Measurements from ENCODE around the gene SLC16A11. TPM values are rescaled to one million over a fixed set of nuclear protein-coding genes. Genes with fewer than 3 reads are reported as not detected.
"Not testable (repeated sequence)": the region's sequence is repeated elsewhere in the genome, so short reads cannot be mapped to it uniquely, and the experiment has no call there.

SLC16A11 gene, protein sequence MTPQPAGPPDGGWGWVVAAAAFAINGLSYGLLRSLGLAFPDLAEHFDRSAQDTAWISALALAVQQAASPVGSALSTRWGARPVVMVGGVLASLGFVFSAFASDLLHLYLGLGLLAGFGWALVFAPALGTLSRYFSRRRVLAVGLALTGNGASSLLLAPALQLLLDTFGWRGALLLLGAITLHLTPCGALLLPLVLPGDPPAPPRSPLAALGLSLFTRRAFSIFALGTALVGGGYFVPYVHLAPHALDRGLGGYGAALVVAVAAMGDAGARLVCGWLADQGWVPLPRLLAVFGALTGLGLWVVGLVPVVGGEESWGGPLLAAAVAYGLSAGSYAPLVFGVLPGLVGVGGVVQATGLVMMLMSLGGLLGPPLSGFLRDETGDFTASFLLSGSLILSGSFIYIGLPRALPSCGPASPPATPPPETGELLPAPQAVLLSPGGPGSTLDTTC
- 0.49 TPM in 1 of 2 replicates, not detected in the other for total RNA-seq (2014; rRNA removed; shearing (Covaris generic))

GRCh38 chr17:7043497-7044198 lies at the start of gene SLC16A11:
Gene SLC16A11 (minus strand): TSS chr17:7044092. CDS start chr17:7043513, 579 bp downstream.
- DNase-seq (ENCODE audit: low read depth), result no peak

GRCh38 chr17:7091311-7092005 lies 47.6 kb upstream of the SLC16A11 start:
- DNase-seq (ENCODE audit: low read depth), result not testable (repeated sequence)

GRCh38 chr17:7089570-7089969 lies 45.7 kb upstream of the SLC16A11 start:
- not testable (repeated sequence) for DNase-seq (ENCODE audit: low read depth)

GRCh38 chr17:7088442-7088841 lies 44.5 kb upstream of the SLC16A11 start:
- DNase-seq (ENCODE audit: low read depth), result not testable (repeated sequence)

GRCh38 chr17:7084088-7084487 lies 40.2 kb upstream of the SLC16A11 start:
- DNase-seq (ENCODE audit: low read depth), result no peak

GRCh38 chr17:7083592-7083991 lies 39.7 kb upstream of the SLC16A11 start:
- no peak for DNase-seq (ENCODE audit: low read depth)

- no peak for DNase-seq (ENCODE audit: low read depth)
Observed at GRCh38 chr17:7081341-7082062, 37.6 kb upstream of the SLC16A11 start.

GRCh38 chr17:7080456-7081041 lies 36.7 kb upstream of the SLC16A11 start:
- no peak for DNase-seq (ENCODE audit: low read depth)

DNA sequence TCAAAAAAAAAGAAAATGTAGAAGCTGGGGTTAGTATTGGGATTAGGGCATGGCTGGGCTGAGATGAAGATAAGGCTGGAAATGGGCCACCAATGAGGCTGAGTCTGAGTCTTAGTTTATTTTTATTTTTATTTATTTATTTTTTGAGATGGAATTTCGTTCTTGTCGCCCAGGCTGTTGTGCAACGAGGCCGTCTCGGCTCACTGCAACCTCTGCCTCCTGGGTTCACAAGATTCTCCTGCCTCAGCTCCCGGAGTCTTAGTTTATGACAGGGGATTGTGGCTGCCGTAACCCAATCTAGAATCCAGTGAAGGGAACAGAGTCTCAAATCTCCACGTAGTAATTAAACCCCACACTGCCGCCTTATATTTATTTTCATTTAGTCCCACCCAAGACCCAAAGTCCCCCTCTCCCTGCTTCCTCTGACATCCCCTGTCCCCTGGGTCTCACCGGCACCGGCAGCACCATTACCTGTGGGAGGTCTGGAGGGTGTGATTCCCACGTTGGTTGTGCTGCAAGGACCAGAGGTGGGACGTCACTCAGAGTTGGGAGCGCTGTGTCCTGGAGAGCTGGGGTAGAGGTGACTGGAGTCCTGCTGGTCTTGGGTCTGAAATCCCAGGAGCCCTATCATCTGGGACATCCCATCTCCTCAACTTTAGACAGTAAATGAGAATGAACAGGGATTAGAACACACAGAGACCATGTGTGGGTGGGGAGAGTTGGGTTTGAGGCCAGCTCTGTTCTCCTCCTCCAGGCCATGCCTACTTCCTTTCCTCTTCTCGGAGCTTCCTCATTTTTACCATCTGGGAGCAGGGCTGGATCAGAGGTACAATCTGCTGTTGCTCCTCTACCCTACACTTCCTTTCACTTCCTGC lies 35.9 kb upstream of the SLC16A11 start, which contains the start of gene CLEC10A:
CLEC10A (minus strand) TSS at position 671 of the 875 bp plus-strand sequence. CDS start 1,439 bp downstream, outside the sequence.
- no peak for DNase-seq (ENCODE audit: low read depth)

- DNase-seq (ENCODE audit: low read depth), result no peak
Observed at GRCh38 chr17:7078711-7079110, 34.8 kb upstream of the SLC16A11 start.

DNA sequence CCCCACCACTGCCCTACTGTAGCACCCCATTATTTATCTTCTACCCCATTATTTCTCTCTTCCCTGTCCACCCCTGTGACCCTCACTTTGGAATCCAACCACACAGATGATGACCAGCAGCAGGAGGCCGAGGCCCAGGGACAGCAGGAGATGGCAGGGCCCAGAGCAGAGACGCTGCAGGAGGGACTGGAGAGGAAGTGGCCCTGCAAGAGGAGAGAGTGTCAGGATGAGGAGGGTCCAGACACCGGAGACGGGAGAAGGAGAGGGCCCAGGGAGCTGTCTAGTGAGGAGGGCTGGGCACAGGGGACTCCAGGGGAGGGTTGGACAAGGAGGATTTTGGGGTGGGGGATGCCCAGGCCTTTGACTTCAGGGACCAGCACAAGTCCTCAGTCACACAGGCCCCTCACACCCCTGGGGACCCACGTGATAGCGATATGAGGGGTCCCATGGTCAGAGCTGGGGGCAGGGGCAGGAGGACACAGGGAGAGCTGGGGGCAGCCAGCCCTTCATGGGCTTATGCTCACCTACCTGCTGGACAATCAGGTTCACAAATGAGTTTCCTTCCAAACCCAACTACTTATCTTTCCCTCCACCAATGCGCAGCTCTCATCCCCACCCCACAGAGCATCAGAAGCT lies 34.1 kb upstream of the SLC16A11 start:
- DNase-seq (ENCODE audit: low read depth), result no peak

DNA sequence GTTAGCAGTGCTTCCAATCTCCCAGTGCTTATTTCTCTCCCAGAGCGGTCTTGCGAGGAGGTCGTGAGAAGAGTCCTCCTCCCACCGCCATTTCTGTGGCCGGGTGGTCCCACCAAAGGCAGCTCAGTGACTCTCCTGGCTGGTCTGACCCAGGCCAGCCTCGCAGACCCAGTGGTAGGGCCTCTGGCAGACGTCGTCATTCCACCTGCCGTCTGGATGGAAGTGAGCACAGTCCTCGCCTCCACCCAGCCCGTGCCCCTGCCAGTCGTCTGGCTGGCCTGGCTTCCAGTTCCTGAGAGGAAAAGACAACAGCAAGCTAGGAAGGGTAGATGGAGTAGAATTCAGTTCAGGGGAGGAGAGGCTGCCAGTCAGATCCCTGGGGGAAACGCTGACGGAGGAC lies 31.0 kb upstream of the SLC16A11 start:
- DNase-seq (ENCODE audit: low read depth), result no peak

DNA sequence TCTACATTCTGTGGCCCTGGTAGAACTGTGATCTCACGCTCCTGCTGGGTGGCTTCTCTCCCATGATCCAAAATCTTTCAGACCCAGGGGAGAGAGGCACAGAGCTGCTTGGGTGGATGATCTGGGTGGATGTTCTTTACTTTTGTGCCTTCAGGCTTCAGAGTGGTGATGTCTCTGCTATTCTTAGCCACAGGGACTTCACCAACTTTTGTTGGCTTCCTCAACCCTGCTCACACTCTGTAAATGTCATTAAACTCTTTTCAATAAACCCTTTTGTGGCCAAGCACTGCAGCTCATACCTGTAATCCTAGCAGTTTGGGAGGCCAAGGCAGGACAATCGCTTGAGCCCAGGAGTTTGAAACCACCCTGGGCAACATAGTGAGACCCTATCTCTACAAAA lies 28.5 kb upstream of the SLC16A11 start:
- no peak for DNase-seq (ENCODE audit: low read depth)

- no peak for DNase-seq (ENCODE audit: low read depth)
Observed at GRCh38 chr17:7070712-7071111, 26.8 kb upstream of the SLC16A11 start.

DNA sequence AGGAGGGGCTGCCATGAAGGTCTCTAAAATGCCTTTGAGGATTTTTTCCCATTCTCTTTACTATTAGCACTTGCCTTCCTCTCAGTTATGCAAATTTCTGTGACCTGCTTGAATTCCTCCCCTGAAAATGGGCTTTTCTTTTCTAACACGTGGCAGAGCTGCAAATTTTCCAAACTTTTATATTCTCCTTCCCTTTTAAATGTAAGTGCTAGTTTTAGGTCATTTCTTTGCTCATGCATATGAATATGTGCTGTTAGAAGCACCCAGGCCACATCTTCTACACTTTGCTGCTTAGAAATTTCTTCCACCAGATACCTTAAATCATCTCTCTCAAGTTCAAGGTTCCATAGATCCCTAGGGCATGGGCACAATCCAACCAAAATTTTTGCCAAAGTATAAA lies 24.4 kb upstream of the SLC16A11 start:
- DNase-seq (ENCODE audit: low read depth), result no peak

- no peak for DNase-seq (ENCODE audit: low read depth)
Observed at GRCh38 chr17:7067198-7067597, 23.3 kb upstream of the SLC16A11 start.

DNA sequence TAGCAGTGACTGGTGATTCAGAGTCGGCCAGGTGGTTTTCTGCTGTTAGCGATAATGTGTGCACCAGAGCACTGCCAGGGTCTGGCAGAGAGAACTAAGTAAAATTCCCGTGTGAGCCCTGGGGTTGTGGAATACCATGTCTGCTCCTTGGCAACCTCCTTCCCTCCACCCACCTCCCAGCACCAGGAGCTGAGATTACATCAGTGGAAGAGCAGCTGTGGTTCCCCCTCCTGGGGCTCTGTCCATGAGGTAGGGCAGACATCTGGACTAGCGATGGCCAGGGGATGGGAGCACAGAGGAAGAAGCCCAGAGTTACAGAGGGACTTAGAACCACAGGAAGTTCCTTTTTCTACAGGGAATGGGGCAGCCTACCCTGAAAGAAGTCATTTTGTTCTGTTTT lies 20.4 kb upstream of the SLC16A11 start:
- DNase-seq (ENCODE audit: low read depth), result peak; percentile 72

DNA sequence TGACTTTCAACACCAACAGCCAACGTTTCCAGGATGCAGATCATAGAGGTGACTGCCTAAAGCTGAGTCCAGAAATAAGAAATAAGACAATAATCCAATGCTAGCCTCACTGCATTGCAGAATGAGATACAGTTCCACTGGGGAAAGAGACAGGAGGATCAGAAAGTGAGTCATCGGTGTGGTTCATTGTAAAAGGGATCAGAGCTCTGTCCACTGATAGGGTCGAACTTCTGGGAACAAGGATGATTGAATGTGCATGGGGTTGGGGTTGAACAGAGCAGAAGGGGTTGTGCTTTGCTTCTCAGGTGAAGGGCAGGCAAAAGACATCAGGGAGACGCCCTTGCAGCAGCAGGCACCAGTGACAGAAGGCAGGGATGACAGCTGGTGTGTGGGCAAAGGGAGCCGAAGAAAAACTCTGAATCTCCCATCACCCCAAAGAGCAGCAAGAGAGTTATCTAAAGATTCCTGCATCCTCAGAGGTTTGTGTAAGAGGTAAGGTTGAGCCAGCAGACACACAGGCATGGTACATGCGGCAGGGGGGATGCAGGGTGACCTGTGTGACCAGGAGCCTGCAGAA lies 19.7 kb upstream of the SLC16A11 start:
- DNase-seq (ENCODE audit: low read depth), result peak; percentile 26

Data from RPMI7951 (cell line).